A673 (cell line): Measurements from ENCODE around the gene AP1S3. TPM values are rescaled to one million over a fixed set of nuclear protein-coding genes. Genes with fewer than 3 reads are reported as not detected.
A peak's percentile ranks its signal among the peaks of the same experiment; 100 is the strongest.

Source experiments
- BruUV-seq: library from RNA; stranded (reverse); fragments of 400-500 nt; replicated peaks from 2 replicates; lab custom pipeline; 2021; lab: Mats Ljungman, UMichigan
- CTCF ChIA-PET: fragments of 300-600 bp; sonication (Branson Sonifier 250); formaldehyde crosslinking; loops from one replicate; lab custom pipeline; 2022; ENCODE audit warnings: antibody characterized with exemption; lab: Charles Lee
- POLR2A ChIA-PET: fragments of 300-600 bp; sonication (Branson Sonifier 250); formaldehyde crosslinking; loops from one replicate; lab custom pipeline; 2022; ENCODE audit warnings: antibody characterized with exemption; ENCODE audit not compliant: low non-redundant PET; lab: Charles Lee
- DNase-seq: peaks from one replicate; pipeline ENCODE4 v3.0.0-alpha.2; 2015; ENCODE audit warnings: low spot score
- H3K27ac ChIP-seq: fragments of 200-600 bp; sonication (generic); 2 replicates; pipeline ENCODE4 v1.5.1; 2016; ENCODE audit warnings: mixed run types, low read depth, mild to moderate bottlenecking, mixed read lengths, antibody characterized with exemption, low read length; ENCODE audit not compliant: poor library complexity, severe bottlenecking
- H3K27me3 ChIP-seq: fragments of 200-600 bp; sonication (generic); replicated peaks from 2 replicates; pipeline ENCODE4 v1.6.1; 2017; ENCODE audit warnings: mixed run types, low read depth, mild to moderate bottlenecking, mixed read lengths, antibody characterized with exemption, low read length; ENCODE audit not compliant: insufficient read depth, poor library complexity
- H3K36me3 ChIP-seq: fragments of 200-600 bp; sonication (generic); 2 replicates; pipeline ENCODE4 v1.6.1; 2016; ENCODE audit warnings: mixed run types, mild to moderate bottlenecking, mixed read lengths, antibody characterized with exemption, low read length; ENCODE audit not compliant: insufficient read depth, poor library complexity, severe bottlenecking
- H3K4me1 ChIP-seq: fragments of 200-600 bp; sonication (generic); 2 replicates; pipeline ENCODE4 v1.6.1; 2017; ENCODE audit warnings: mixed run types, mild to moderate bottlenecking, mixed read lengths, antibody characterized with exemption, low read length; ENCODE audit not compliant: insufficient read depth, poor library complexity, severe bottlenecking
- H3K4me3 ChIP-seq: fragments of 200-600 bp; sonication (generic); 2 replicates; pipeline ENCODE4 v1.5.1; 2016; ENCODE audit warnings: low read depth, mixed run types, mild to moderate bottlenecking, mixed read lengths, low read length; ENCODE audit not compliant: poor library complexity, severe bottlenecking
- H3K9me3 ChIP-seq: fragments of 200-600 bp; sonication (generic); 2 replicates; pipeline ENCODE4 v1.6.1; 2016; ENCODE audit warnings: mixed run types, low read depth, mild to moderate bottlenecking, mixed read lengths, antibody characterized with exemption, low read length; ENCODE audit not compliant: poor library complexity, severe bottlenecking
- EZH2 ChIP-seq: fragments of 200-600 bp; sonication (generic); IDR thresholded peaks from 2 replicates; pipeline ENCODE4 v1.6.1; 2017; ENCODE audit warnings: borderline replicate concordance, low read depth, mild to moderate bottlenecking, mixed read lengths, antibody characterized with exemption, low read length; ENCODE audit not compliant: poor library complexity, severe bottlenecking
- intact Hi-C: fragments of 100-400 bp; cut with micrococcal nuclease; formaldehyde crosslinking; loops from one replicate; pipeline ENCODE4 v1.10.0; 2022; ENCODE audit not compliant: unreplicated experiment
- total RNA-seq: library from RNA; stranded (reverse); gene quantifications from 2 replicates; pipeline ENCODE4 v1.2.3, GENCODE V29; 2021
- TF ChIP-seq, protein P1 (sequence below): fragments of 300-800, 200-600 bp; sonication (generic); conservative IDR thresholded peaks from 2 replicates; pipeline ENCODE4 v1.5.1; 2017; ENCODE audit warnings: low read depth, mild to moderate bottlenecking, antibody characterized with exemption, low read length, moderate library complexity, mixed read lengths

The AP1S3 gene
- total RNA-seq, 1 experiment from 2014 or later: 23.0 TPM

- intact Hi-C loops: no loop called here
- DNase-seq: no peak
These were observed 86.4 kb downstream of the AP1S3 start for GRCh38 chr2:223751012-223751411.

DNA sequence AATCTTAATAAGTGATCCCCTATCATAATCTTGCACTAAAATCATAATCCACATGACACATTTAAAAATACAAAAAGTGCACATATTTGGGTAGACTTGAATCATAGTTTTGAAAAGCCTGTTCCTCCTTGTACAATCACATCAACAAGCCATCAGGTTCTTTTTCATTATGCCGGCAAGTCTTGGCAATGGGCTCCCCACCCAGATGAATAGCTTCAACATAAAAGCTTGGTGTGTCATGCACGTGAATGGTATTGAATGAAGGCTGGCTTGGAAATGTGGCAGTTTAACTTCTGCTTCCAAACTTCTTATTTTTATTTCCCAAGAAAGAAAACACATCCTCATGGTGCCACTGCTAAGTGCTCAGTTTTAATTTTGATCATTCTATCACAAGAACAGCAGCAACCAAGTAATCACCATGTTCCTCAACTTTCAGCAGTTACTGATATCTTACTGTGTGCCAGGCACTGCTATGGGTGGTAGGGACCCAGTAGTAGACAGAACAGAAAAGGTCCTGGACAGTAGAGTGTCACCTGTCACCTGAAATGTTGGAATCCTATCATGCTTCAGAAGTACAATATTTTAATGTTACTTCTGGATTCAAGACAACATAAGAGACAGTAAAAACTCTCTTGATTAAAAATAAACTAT, 89.9 kb downstream of the AP1S3 start:
- DNase-seq: peak; percentile 68
- CTCF ChIA-PET: interaction anchor here (0.6 kb wide), 1 partner anchor 16 kb away, joined by 4 read pairs; no protein-coding TSS in a partner anchor
- H3K4me3 ChIP-seq: no peak overlapping the region
- H3K27ac ChIP-seq: peak overlapping the region; percentile 83
- BruUV-seq: TSS peak; percentile 87
- POLR2A ChIA-PET: interaction anchor here (0.6 to 1.0 kb wide), 2 partner anchors 11 to 704 kb away, joined by 3 to 4 read pairs; no protein-coding TSS in a partner anchor
- TF ChIP-seq, protein P1, sequence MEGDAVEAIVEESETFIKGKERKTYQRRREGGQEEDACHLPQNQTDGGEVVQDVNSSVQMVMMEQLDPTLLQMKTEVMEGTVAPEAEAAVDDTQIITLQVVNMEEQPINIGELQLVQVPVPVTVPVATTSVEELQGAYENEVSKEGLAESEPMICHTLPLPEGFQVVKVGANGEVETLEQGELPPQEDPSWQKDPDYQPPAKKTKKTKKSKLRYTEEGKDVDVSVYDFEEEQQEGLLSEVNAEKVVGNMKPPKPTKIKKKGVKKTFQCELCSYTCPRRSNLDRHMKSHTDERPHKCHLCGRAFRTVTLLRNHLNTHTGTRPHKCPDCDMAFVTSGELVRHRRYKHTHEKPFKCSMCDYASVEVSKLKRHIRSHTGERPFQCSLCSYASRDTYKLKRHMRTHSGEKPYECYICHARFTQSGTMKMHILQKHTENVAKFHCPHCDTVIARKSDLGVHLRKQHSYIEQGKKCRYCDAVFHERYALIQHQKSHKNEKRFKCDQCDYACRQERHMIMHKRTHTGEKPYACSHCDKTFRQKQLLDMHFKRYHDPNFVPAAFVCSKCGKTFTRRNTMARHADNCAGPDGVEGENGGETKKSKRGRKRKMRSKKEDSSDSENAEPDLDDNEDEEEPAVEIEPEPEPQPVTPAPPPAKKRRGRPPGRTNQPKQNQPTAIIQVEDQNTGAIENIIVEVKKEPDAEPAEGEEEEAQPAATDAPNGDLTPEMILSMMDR: no peak
- no peak for TF ChIP-seq EZH2
- no peaks in the 10 kb centered on the region for H3K27me3 ChIP-seq
- intact Hi-C loops: loop anchor here (1.0 to 5.0 kb wide), 3 partner anchors 390 to 631 kb away; no protein-coding TSS in a partner anchor
- H3K36me3 ChIP-seq: no peaks in the 10 kb centered on the region
- no peaks in the 10 kb centered on the region for H3K9me3 ChIP-seq
- H3K4me1 ChIP-seq: peaks cover 45% of the 10 kb centered on the region

More at GRCh38 chr2:223751012-223751411, 86.4 kb downstream of the AP1S3 start:
- no peak for TF ChIP-seq EZH2
- TF ChIP-seq, protein P1: no peak
- Histone ChIP-seq H3K27ac (peak overlapping the region; percentile 24), H3K36me3 (no peaks in the 10 kb centered on the region), H3K9me3 (no peaks in the 10 kb centered on the region), H3K4me3 (no peak overlapping the region), H3K27me3 (no peaks in the 10 kb centered on the region), H3K4me1 (peaks cover 31% of the 10 kb centered on the region)
- ChIA-PET POLR2A (no interaction called here), CTCF (no interaction called here)
- BruUV-seq: no TSS peak

GRCh38 chr2:223746611-223747010, 90.8 kb downstream of the AP1S3 start:
- peak overlapping the region; percentile 96 for H3K27ac ChIP-seq
- no peaks in the 10 kb centered on the region for H3K9me3 ChIP-seq
- no peak overlapping the region for H3K4me3 ChIP-seq
- H3K36me3 ChIP-seq: no peaks in the 10 kb centered on the region
- CTCF ChIA-PET: no interaction called here
- BruUV-seq: no TSS peak
- peaks cover 45% of the 10 kb centered on the region for H3K4me1 ChIP-seq
- no peak for TF ChIP-seq EZH2
- TF ChIP-seq, protein P1: no peak
- peak; percentile 93 for DNase-seq
- POLR2A ChIA-PET: no interaction called here
- intact Hi-C loops: loop anchor here (1.0 to 5.0 kb wide), 3 partner anchors 391 to 630 kb away; no protein-coding TSS in a partner anchor
- H3K27me3 ChIP-seq: no peaks in the 10 kb centered on the region
